Neutrophil (primary cell): ENCODE data around the gene RNASE7.

ENCODE experiments used
- H3K27ac ChIP-seq: fragments of 200-600 bp; sonication (generic); 2 replicates; pipeline ENCODE4 v1.5.1; 2016; ENCODE audit warnings: mild to moderate bottlenecking, moderate library complexity
- H3K27me3 ChIP-seq: fragments of 200-600 bp; sonication (generic); 2 replicates; pipeline ENCODE4 v1.6.0; 2016; ENCODE audit warnings: mild to moderate bottlenecking
- H3K36me3 ChIP-seq: fragments of 200-600 bp; sonication (generic); 2 replicates; pipeline ENCODE4 v1.5.1; 2017
- H3K4me1 ChIP-seq, 2 experiments: fragments of 200-600 bp in 1 of 2; sonication (generic) in 1 of 2; 1 replicate in 1 of 2; 2 replicates in 1 of 2; pipeline versions ENCODE4 v1.5.1 to v1.6.1; 2013 to 2016; ENCODE audit warnings: low read depth in 1 of 2, low read length in 1 of 2, mild to moderate bottlenecking in 1 of 2, moderate library complexity in 1 of 2; ENCODE audit not compliant: control insufficient read depth in 1 of 2, insufficient read depth in 1 of 2
- H3K4me3 ChIP-seq, 2 experiments: fragments of 200-600 bp in 1 of 2; sonication (generic) in 1 of 2; 1 replicate in 1 of 2; 2 replicates in 1 of 2; pipeline ENCODE4 v1.5.1; 2013 to 2016; ENCODE audit warnings: low read depth in 1 of 2, low read length in 1 of 2, mild to moderate bottlenecking in 1 of 2, moderate library complexity in 1 of 2
- H3K9me3 ChIP-seq: fragments of 200-600 bp; sonication (generic); 2 replicates; pipeline ENCODE4 v1.5.1; 2016
- TF ChIP-seq, protein P1 (sequence below): fragments of 200-600 bp; sonication (generic); IDR thresholded peaks from 2 replicates; pipeline ENCODE4 v1.5.1; 2016; ENCODE audit warnings: antibody characterized with exemption

The RNASE7 gene

DNA sequence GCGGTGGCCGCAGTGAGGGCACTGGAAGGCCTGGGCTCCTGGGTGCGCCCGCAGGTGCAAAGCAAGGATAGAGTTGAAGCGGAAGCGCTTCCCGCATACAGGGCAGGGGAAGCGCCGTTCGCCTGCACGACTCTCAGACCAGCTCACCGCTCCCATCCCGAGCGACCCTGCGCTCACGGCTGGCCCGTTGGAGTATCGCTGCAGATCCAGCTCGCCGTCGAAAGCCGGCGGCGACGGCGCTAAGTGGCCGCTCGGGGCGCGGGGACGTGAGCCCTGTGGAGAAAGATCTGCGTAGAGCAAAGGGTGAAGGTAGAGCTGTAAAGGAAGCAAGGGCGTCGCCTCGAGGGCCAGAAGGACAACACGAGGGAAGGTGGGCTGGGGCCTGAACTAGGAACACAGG, 50.9 kb downstream of the RNASE7 start:
- Histone ChIP-seq H3K9me3 (no peaks in the 10 kb centered on the region), H3K27me3 (peaks cover 30% of the 10 kb centered on the region), H3K27ac (no peak overlapping the region), H3K4me3 (no peak overlapping the region), H3K36me3 (peaks cover 36% of the 10 kb centered on the region), H3K4me1 (peaks cover 8 to 28% of the 10 kb centered on the region in 2 experiments)
- TF ChIP-seq, protein P1, sequence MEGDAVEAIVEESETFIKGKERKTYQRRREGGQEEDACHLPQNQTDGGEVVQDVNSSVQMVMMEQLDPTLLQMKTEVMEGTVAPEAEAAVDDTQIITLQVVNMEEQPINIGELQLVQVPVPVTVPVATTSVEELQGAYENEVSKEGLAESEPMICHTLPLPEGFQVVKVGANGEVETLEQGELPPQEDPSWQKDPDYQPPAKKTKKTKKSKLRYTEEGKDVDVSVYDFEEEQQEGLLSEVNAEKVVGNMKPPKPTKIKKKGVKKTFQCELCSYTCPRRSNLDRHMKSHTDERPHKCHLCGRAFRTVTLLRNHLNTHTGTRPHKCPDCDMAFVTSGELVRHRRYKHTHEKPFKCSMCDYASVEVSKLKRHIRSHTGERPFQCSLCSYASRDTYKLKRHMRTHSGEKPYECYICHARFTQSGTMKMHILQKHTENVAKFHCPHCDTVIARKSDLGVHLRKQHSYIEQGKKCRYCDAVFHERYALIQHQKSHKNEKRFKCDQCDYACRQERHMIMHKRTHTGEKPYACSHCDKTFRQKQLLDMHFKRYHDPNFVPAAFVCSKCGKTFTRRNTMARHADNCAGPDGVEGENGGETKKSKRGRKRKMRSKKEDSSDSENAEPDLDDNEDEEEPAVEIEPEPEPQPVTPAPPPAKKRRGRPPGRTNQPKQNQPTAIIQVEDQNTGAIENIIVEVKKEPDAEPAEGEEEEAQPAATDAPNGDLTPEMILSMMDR: no peak
